ENCODE measurements around the gene TEX22.

TEX22 gene

GRCh38 chr14:105436891-105437722, 38.8 kb downstream of the TEX22 start:
- H3K36me3 ChIP-seq (ENCODE audit: control insufficient read depth, insufficient read depth, low read length), result peaks cover 38% of the 10 kb centered on the region
- no peaks in the 10 kb centered on the region; the same call in 1 of the 2 replicates for H3K4me1 ChIP-seq (ENCODE audit: control insufficient read depth, insufficient read depth, low read length)
- no peaks in the 10 kb centered on the region for H3K27me3 ChIP-seq (ENCODE audit: control insufficient read depth, insufficient read depth, low read length)
- no peak overlapping the region for H3K27ac ChIP-seq (ENCODE audit: low read depth, low read length)
- no peak overlapping the region for H3K9ac ChIP-seq (ENCODE audit: low read depth, low read length)
- no peak overlapping the region for H3K4me3 ChIP-seq (ENCODE audit: low read depth, low read length)
- no peaks in the 10 kb centered on the region for H3K9me3 ChIP-seq (ENCODE audit: control insufficient read depth, insufficient read depth, low read length)

GRCh38 chr14:105437723-105438500, 39.6 kb downstream of the TEX22 start:
- H3K36me3 ChIP-seq (ENCODE audit: control insufficient read depth, insufficient read depth, low read length), result peaks cover 41% of the 10 kb centered on the region
- H3K9ac ChIP-seq (ENCODE audit: low read depth, low read length), result no peak overlapping the region
- no peak overlapping the region for H3K27ac ChIP-seq (ENCODE audit: low read depth, low read length)
- H3K4me1 ChIP-seq (ENCODE audit: control insufficient read depth, insufficient read depth, low read length), result no peaks in the 10 kb centered on the region; the same call in 1 of the 2 replicates
- H3K27me3 ChIP-seq (ENCODE audit: control insufficient read depth, insufficient read depth, low read length), result no peaks in the 10 kb centered on the region
- no peak overlapping the region for H3K4me3 ChIP-seq (ENCODE audit: low read depth, low read length)
- H3K9me3 ChIP-seq (ENCODE audit: control insufficient read depth, insufficient read depth, low read length), result no peaks in the 10 kb centered on the region

DNA sequence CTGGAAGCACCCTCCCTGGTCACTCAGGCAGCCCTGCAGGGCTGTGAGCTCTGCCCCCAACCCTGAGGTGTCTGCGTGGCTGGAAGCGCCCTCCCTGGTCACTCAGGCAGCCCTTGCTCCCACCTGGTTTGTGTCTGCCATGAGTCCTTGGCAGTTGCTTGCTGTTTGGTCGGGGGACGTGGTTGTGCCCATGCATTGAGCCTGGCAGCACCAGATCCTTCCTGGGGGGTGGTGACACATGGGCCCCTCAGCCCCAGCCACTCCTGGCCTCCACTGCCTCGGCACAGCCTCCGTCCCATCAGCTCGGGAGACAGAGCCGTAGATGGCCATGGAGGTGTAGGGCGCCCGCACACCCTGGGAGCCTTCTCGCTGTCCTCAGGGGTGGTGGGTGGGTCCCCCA, 40.8 kb downstream of the TEX22 start:
- Histone ChIP-seq H3K9me3 (ENCODE audit: control insufficient read depth, insufficient read depth, low read length) (no peaks in the 10 kb centered on the region), H3K27me3 (ENCODE audit: control insufficient read depth, insufficient read depth, low read length) (no peaks in the 10 kb centered on the region), H3K27ac (ENCODE audit: low read depth, low read length) (no peak overlapping the region), H3K4me1 (ENCODE audit: control insufficient read depth, insufficient read depth, low read length) (no peaks in the 10 kb centered on the region), H3K36me3 (ENCODE audit: control insufficient read depth, insufficient read depth, low read length) (peaks cover 46% of the 10 kb centered on the region), H3K9ac (ENCODE audit: low read depth, low read length) (no peak overlapping the region), H3K4me3 (ENCODE audit: low read depth, low read length) (no peak overlapping the region)

GRCh38 chr14:105439710-105440553, 41.6 kb downstream of the TEX22 start:
- Histone ChIP-seq H3K9me3 (ENCODE audit: control insufficient read depth, insufficient read depth, low read length) (no peaks in the 10 kb centered on the region), H3K4me3 (ENCODE audit: low read depth, low read length) (no peak overlapping the region), H3K27me3 (ENCODE audit: control insufficient read depth, insufficient read depth, low read length) (no peaks in the 10 kb centered on the region), H3K36me3 (ENCODE audit: control insufficient read depth, insufficient read depth, low read length) (peaks cover 46% of the 10 kb centered on the region), H3K4me1 (ENCODE audit: control insufficient read depth, insufficient read depth, low read length) (no peaks in the 10 kb centered on the region), H3K9ac (ENCODE audit: low read depth, low read length) (no peak overlapping the region), H3K27ac (ENCODE audit: low read depth, low read length) (no peak overlapping the region)

DNA sequence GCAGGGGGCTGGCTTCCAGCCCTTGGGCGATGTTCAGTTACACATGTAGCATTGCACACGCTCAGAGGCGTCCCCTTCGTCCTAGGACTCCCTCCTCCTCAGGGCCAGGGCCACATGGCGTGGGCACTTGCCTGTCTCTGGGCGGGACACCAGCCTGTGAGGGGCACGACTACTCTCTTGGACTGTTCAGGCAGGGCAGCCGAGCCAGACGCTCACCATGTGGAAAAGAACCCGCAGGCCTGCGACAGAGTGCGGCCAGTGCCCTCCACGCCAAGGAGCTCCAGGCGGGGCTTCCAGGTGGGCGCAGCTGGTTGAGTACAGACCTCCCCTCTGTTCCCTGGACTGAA, 42.2 kb downstream of the TEX22 start:
- Histone ChIP-seq H3K27me3 (ENCODE audit: control insufficient read depth, insufficient read depth, low read length) (no peaks in the 10 kb centered on the region), H3K9me3 (ENCODE audit: control insufficient read depth, insufficient read depth, low read length) (no peaks in the 10 kb centered on the region), H3K9ac (ENCODE audit: low read depth, low read length) (no peak overlapping the region), H3K36me3 (ENCODE audit: control insufficient read depth, insufficient read depth, low read length) (peaks cover 51% of the 10 kb centered on the region), H3K4me3 (ENCODE audit: low read depth, low read length) (no peak overlapping the region), H3K4me1 (ENCODE audit: control insufficient read depth, insufficient read depth, low read length) (no peaks in the 10 kb centered on the region), H3K27ac (ENCODE audit: low read depth, low read length) (no peak overlapping the region)

GRCh38 chr14:105440992-105441391, 42.7 kb downstream of the TEX22 start:
- no peak overlapping the region for H3K4me3 ChIP-seq (ENCODE audit: low read depth, low read length)
- H3K9me3 ChIP-seq (ENCODE audit: control insufficient read depth, insufficient read depth, low read length), result no peaks in the 10 kb centered on the region
- no peaks in the 10 kb centered on the region for H3K27me3 ChIP-seq (ENCODE audit: control insufficient read depth, insufficient read depth, low read length)
- H3K36me3 ChIP-seq (ENCODE audit: control insufficient read depth, insufficient read depth, low read length), result peaks cover 55% of the 10 kb centered on the region
- H3K9ac ChIP-seq (ENCODE audit: low read depth, low read length), result no peak overlapping the region
- no peaks in the 10 kb centered on the region for H3K4me1 ChIP-seq (ENCODE audit: control insufficient read depth, insufficient read depth, low read length)
- H3K27ac ChIP-seq (ENCODE audit: low read depth, low read length), result no peak overlapping the region

DNA sequence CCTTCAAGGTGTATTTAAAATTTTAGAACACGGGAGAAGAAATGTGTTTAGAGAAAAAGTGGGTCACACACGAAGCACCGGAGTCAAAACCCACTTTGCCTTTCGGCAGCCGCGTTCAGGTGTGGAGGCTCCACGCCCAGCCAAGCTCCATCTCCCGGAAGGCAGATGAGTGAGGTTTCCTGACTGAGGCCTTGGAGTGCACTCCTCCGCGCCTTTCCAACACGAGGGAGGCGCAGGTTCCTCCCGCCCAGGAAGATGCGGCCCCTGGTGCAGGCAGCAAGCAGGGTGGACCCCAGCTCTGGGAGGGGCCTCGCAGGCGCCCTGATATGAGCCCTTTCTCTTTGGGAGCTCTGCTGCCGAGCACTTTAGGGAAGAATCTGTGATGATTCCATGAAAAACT, 43.8 kb downstream of the TEX22 start:
- no peak overlapping the region for H3K27ac ChIP-seq (ENCODE audit: low read depth, low read length)
- no peak overlapping the region for H3K4me3 ChIP-seq (ENCODE audit: low read depth, low read length)
- H3K4me1 ChIP-seq (ENCODE audit: control insufficient read depth, insufficient read depth, low read length), result no peaks in the 10 kb centered on the region
- H3K9me3 ChIP-seq (ENCODE audit: control insufficient read depth, insufficient read depth, low read length), result no peaks in the 10 kb centered on the region
- no peaks in the 10 kb centered on the region for H3K27me3 ChIP-seq (ENCODE audit: control insufficient read depth, insufficient read depth, low read length)
- peaks cover 57% of the 10 kb centered on the region for H3K36me3 ChIP-seq (ENCODE audit: control insufficient read depth, insufficient read depth, low read length)
- H3K9ac ChIP-seq (ENCODE audit: low read depth, low read length), result no peak overlapping the region

DNA sequence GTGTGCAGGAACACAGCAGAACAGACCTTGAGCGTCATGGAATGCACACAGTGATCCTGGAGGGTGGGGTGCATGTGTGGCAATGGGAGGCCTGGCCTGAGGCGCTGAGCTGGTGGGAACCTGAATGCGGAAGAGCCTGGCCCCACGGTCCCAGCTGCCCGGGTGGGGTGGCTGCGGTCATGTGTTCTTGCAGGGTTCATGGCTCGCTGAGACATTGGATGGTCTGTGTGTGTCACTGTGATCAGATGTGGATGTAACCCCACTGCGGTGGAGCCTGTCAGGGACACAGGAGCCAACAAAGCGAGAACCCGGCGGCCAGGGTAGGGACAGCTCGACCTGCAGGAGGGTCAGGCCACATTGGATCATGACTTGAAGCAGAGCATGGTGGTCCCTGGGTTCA, 44.5 kb downstream of the TEX22 start:
- Histone ChIP-seq H3K9me3 (ENCODE audit: control insufficient read depth, insufficient read depth, low read length) (no peaks in the 10 kb centered on the region), H3K27me3 (ENCODE audit: control insufficient read depth, insufficient read depth, low read length) (no peaks in the 10 kb centered on the region), H3K9ac (ENCODE audit: low read depth, low read length) (no peak overlapping the region), H3K4me1 (ENCODE audit: control insufficient read depth, insufficient read depth, low read length) (no peaks in the 10 kb centered on the region), H3K4me3 (ENCODE audit: low read depth, low read length) (no peak overlapping the region), H3K36me3 (ENCODE audit: control insufficient read depth, insufficient read depth, low read length) (peaks cover 57% of the 10 kb centered on the region), H3K27ac (ENCODE audit: low read depth, low read length) (no peak overlapping the region)

GRCh38 chr14:105444859-105445258, 46.5 kb downstream of the TEX22 start:
- H3K27me3 ChIP-seq (ENCODE audit: control insufficient read depth, insufficient read depth, low read length), result no peaks in the 10 kb centered on the region
- no peaks in the 10 kb centered on the region for H3K4me1 ChIP-seq (ENCODE audit: control insufficient read depth, insufficient read depth, low read length)
- H3K4me3 ChIP-seq (ENCODE audit: low read depth, low read length), result no peak overlapping the region
- no peak overlapping the region for H3K27ac ChIP-seq (ENCODE audit: low read depth, low read length)
- no peaks in the 10 kb centered on the region for H3K9me3 ChIP-seq (ENCODE audit: control insufficient read depth, insufficient read depth, low read length)
- H3K36me3 ChIP-seq (ENCODE audit: control insufficient read depth, insufficient read depth, low read length), result peaks cover 42% of the 10 kb centered on the region
- no peak overlapping the region for H3K9ac ChIP-seq (ENCODE audit: low read depth, low read length)

- peaks cover 42% of the 10 kb centered on the region for H3K36me3 ChIP-seq (ENCODE audit: control insufficient read depth, insufficient read depth, low read length)
- no peaks in the 10 kb centered on the region for H3K4me1 ChIP-seq (ENCODE audit: control insufficient read depth, insufficient read depth, low read length)
- H3K27me3 ChIP-seq (ENCODE audit: control insufficient read depth, insufficient read depth, low read length), result no peaks in the 10 kb centered on the region
- no peak overlapping the region for H3K9ac ChIP-seq (ENCODE audit: low read depth, low read length)
- H3K4me3 ChIP-seq (ENCODE audit: low read depth, low read length), result no peak overlapping the region
- no peak overlapping the region for H3K27ac ChIP-seq (ENCODE audit: low read depth, low read length)
- no peaks in the 10 kb centered on the region for H3K9me3 ChIP-seq (ENCODE audit: control insufficient read depth, insufficient read depth, low read length)
Measured at GRCh38 chr14:105445290-105445689, 47.0 kb downstream of the TEX22 start.

Measured in HUES48 (cell line).